ENCODE measurements around the gene FANCC.
"Not testable (repeated sequence)": the region's sequence is repeated elsewhere in the genome, so short reads cannot be mapped to it uniquely, and the experiment has no call there.

The FANCC gene

DNA sequence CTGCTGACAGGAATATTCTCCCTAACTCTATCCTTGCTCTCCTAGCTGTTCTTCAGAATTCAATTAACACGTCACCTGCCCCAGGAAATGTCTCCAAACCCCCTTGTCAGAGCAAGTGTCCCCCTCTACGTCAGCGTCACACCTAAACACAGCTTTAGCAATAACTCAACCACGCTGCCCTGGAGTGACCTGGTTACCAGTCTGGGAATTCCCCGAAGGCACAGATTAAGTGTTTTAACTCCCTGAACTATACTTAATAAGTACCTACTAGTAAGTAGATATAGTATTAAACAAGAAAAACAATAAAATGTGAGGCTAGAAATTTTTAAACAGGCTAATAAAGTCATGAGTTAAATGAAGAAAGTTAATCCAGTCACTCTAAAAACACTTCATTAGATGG, 78.4 kb downstream of the FANCC start:
- DNase-seq (ENCODE audit: low read depth in 2 of 3, low spot score in 2 of 3): no peak

DNA sequence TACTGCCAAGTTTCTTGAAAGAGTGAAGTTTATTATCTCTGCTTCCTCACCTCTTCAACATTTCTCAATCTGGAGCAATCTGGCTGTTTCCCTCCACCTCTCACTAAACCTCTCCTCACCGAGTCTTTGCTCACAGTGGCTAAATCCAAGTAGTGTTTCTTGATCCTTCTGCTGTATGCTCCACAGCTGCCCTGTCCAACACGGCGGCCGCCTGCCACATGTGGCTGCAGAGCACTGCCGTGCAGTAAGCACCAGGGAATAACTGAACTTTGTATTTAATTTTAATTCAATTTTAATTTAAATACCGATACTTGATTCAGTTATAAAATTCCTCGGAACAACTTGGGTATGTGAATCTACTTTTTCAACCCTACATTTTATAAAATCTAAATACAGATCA, 80.2 kb downstream of the FANCC start:
- DNase-seq (ENCODE audit: low read depth in 2 of 3, low spot score in 2 of 3): no peak

DNA sequence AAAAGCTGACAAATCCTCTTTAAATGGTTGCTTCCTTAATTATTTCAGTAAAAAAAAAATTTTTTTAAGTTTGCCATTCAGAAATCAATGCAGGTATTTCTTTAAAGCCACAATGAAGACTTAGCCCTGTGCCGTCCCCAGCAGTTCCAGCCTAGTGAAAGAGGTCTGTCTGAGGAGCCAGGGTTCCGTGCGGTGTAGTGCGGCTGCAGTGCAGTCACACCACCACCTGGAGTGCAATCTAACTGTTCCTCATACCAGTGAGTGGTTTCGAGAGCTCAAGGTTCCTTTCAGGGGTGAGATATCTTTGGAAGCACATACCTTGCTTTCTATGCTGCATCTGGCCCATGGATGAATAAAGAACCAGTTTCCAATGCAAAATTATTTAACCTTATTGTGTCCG, 87.5 kb downstream of the FANCC start:
- no peak for DNase-seq (ENCODE audit: low read depth in 2 of 3, low spot score in 2 of 3)

DNA sequence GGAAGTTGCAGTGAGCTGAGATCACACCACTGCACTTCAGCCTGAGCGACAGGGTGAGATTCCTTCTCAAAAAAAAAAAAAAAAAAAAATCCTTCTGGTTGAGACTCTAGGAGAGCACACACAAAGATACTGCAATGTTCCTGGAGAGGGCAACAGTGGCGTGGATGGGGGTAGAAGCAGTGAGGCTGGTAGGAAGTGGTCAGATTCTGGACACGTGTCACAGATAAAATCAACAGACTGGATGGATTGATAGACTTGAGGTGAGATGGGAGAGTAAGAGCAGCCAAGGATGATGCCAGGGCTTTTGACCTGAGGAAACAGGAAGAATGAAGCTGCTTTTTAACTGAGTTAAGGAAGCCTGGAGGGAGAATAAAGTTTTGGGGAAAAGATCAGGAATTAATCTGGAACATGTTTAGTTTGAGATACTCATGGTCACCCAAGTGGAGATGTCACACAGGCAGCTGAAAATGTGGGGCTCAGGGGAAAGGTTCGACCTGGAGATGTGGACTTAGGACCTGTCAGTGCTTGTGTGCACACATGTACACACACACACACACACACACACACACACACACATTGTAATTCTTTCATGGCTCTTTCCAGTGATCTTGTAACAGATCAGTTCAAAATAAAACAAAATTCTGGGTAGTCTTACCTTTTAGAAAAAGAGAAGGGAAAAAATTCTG, 88.1 kb downstream of the FANCC start:
- DNase-seq (ENCODE audit: low read depth in 2 of 3, low spot score in 2 of 3): no peak

DNA sequence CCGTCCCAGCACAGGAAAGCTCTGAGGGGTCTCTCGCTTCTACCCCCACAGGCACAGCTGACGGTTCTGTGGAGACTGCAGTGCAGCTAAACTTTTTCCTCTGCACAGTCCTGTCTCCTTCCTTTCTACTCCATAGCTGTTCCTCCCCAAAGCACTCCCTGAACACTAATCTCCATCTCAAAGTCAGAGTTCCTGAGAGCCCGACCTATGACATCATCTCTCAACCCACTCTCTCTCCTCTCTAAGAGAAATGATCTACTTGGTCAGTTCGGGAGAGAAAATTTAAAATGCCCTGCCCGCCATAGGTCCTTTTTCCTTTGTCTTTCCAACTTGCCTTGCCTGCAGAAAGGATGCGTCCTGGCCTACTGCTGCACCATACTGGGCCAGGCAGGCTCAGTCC, 90.6 kb downstream of the FANCC start:
- no peak for DNase-seq (ENCODE audit: low read depth in 2 of 3, low spot score in 2 of 3)

DNA sequence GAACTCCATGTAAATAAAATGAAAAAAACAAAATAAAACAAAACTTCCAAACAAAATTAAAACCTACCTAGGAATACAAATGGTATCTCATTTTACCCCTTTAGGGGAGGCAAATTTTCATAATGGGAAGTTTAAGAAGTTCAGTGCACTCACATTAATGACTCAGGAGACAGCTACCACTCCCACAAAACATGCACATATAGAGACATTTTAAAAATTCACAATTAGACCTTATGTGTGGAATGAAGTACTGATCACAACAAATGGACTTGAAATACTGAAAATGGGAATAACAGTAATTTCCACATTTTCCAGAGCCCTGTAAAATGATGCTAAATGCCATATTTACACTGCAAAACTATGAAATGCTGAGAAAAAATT, 91.8 kb downstream of the FANCC start:
- no peak for DNase-seq (ENCODE audit: low read depth in 2 of 3, low spot score in 2 of 3)

DNA sequence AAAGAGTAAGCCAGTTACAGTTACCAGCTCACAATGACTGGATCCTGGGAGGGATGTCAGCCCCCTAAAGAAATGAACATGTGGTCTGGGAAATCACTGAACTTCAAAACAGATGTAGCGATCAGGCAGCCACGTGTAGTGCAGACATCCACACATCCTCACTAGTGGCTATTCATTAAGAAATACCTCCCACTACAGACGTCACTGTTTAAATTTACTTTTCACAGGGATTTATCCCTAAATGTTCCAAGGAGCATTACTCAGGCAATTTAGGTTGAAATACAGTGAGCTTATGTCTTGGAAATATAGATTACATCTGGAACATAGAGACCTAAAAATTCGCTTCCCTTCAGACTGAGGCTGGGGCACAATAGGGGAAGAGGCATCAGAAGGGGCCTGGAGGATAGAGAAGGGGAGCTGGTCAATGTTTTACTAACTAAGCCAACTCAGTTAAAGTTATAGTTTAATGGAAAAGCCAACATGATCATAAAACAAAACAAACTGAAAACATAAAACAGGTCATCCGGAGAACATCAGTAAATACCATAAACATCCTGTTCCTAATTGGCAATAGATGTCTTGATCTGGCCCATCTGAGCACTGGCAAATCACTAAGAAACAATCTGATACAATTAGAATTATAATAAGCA, 92.3 kb downstream of the FANCC start:
- no peak for DNase-seq (ENCODE audit: low read depth in 2 of 3, low spot score in 2 of 3)

DNA sequence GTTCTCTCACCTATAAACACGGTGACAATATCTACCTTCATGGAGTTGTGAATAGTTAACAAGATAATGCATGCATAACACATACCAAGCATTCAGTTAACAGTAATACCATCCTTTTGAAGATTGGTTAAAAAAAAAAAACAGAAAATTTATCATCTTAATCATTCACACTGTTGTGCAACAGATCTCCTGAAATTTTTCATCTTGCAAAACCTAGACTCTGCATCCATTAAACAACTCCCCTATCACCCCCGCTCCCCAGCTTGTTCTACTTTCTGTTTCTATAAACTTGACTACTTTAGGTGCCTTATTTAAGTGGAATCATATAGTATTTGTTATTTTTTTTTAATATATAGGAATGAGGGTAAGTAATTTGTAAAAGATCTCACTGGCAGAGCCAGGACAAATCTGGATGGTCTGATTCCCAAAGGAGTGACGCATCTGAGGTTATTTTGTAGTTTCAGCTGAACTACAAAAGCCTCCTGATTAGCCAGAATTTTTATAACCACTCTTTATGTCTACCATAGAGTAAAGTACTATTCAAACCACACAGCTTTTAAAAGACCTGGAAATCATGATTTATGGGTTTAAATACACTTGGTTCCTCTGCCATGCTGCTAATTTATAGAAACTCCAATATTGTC, 93.0 kb downstream of the FANCC start:
- DNase-seq (ENCODE audit: low read depth in 2 of 3, low spot score in 2 of 3): no peak

DNA sequence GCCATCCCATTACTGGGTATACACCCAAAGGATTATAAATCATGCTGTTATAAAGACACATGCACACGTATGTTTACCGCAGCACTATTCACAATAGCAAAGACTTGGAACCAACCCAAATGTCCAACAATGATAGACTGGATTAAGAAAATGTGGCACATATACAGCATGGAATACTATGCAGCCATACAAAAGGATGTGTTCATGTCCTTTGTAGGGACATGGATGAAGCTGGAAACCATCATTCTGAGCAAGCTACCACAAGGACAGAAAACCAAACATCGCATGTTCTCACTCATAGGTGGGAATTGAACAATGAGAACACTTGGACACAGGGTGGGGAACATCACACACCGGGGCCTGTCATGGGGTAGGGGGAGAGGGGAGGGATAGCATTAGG, 97.2 kb downstream of the FANCC start:
- not testable (repeated sequence) for DNase-seq (ENCODE audit: low read depth in 2 of 3, low spot score in 2 of 3)

DNA sequence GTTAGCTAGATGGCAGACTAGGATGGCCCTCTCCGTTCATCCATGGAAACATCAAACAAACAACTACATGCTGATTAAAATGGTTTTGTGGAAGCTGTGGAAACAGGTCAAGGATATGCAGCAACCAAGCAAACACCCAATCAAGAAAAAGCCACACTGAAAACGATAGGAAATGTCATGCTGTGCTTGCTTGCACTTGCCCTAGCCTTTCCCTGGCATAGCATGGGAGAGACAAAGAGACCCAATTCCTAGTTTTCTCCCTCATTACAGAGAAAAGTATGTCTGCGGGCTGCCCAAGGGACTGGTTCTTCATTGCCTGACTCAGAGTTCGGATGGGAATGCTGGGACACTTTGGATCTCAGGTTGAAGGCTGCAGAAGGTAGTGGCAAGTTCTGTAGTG, 98.7 kb downstream of the FANCC start:
- DNase-seq (ENCODE audit: low read depth in 2 of 3, low spot score in 2 of 3): no peak

DNA sequence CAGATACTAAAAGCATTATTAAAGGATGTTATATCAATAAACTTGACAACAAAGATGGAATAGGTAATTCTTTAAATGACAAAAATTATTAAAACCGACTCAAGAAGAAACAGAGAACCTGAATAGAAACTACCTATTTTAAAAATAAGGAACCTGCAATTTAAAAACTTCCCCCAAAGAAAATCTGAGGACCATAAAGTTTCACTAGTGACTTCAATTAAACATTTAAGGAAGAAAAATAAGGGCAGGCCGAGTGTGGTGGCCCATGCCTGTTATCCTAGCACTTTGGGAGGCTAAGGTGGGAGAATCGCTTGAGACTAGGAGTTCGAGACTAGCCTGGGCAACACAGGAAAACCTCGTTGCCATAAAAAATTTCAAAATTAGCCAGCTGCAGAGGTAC, 99.6 kb downstream of the FANCC start:
- DNase-seq (ENCODE audit: low read depth in 2 of 3, low spot score in 2 of 3): no peak

DNA sequence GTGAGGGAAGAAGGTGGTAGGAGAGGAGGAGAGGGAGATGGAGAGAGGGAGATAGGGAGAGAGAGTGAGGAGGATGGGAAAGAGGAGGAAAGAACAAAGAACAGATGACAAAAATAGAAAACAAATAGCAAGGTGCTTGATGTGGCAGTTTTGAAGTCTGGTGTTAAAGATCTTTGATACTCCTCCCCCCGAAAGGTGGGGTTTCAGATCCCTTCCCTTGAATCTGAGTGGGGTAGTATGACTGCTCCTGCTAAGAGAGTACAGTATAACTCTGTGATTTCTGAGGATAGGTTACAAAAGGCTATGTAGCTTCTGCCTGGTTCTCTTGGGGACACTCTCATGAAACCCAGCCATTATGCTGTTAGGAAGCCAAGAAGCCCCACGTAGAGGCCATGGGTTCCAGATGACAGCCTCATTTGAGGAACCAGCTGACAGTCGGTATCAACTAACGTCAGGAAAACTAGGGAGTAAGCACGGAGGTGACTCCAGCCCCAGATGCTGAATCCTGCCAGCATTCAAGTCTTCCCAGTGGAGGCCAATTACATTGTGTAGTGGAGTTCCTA, 102.1 kb downstream of the FANCC start:
- no peak for DNase-seq (ENCODE audit: low read depth in 2 of 3, low spot score in 2 of 3)

DNA sequence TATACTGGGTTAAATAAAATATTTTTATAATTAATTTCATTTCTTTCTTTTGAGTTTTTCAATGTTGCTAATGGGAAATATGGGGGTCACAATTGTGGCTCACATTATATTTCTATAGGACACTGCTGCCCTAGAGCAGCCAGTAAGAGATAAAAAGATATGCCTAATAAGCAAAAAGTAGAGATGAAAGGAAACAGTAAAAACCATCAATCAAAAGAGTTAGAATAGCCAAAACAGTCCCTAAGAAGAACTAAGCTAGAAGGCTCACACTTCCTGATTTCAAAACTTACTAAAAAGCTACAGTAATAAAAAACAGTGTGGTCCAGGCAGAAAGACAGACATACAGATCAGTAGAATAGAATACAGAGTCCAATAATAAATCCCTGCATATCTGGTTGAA, 104.4 kb downstream of the FANCC start:
- no peak for DNase-seq (ENCODE audit: low read depth in 2 of 3, low spot score in 2 of 3)

DNA sequence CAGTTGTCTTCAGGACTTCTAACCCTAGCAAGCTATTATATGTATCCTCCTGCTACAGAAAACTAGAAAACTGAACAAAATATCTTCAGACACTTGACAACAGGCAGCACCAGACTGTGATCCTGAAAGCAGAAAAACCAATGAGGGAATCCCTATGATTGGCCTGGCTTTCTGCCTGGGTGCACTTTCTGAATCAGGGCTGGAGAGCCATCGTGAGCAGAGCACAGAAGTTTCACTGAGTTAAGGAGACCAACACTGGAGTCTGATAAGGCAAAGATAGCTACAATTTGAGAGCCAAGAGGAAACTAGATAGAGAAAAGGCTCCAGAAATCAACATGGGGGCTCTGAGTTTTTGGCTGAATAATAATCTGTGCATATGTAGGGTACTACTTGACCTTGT, 106.5 kb downstream of the FANCC start:
- no peak for DNase-seq (ENCODE audit: low read depth in 2 of 3, low spot score in 2 of 3)

DNA sequence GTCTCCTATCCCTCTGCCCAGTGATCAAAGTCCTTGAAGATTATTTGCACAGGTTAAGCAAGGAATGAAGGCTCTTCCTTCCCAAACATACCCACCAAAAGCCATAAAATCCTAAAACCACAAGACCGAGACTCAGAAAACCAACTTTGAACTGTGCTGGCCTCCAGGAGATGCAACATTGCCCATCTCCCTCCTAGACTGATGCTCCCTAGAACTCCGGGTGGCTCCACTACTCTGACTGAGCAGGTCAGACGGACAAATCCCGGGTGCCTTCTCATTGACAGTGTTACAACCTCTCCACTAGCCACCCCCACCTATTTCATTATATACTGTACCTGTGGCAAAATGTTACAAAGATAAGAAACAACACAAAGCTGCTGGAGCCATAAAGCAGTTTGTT, 110.1 kb downstream of the FANCC start:
- DNase-seq (ENCODE audit: low read depth in 2 of 3, low spot score in 2 of 3): no peak

DNA sequence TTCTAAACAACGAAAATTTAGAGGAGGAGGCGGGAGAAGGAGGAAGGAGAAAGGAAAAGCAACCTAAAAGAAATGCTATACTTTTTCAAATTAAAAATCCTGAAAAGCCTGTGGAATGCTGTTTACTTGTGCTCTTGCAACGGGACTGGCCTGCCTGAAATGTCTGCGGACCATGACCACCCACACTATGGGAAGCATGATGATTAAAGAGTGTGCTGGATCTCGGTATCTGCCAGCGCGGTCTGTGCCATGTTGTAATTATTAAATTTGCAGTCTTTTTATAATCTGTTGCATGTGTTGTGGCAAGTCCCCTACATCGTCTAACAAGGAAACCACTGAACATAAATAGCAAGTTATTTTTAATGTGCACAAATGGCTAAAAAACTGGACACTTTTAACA, 111.4 kb downstream of the FANCC start:
- no peak for DNase-seq (ENCODE audit: low read depth in 2 of 3, low spot score in 2 of 3)

DNA sequence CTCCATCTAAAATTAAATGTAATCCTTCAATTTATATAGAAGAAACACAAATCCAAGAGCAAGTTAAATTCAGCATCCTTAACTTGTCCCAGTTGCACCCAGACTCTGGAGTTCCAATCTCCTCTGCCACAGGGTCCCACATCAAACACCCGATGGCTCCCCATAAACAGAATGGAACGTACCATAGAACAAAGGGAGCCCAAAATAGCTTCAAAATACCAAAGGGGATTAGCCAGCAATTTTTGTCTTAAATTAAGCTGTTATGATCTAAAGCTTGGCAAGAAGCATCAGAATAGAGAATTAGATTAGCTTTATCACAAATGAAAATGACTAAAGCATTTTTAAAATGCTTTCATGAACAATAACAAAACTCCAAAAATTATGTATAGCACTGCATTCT, 112.8 kb downstream of the FANCC start:
- no peak for DNase-seq (ENCODE audit: low read depth in 2 of 3, low spot score in 2 of 3)

DNA sequence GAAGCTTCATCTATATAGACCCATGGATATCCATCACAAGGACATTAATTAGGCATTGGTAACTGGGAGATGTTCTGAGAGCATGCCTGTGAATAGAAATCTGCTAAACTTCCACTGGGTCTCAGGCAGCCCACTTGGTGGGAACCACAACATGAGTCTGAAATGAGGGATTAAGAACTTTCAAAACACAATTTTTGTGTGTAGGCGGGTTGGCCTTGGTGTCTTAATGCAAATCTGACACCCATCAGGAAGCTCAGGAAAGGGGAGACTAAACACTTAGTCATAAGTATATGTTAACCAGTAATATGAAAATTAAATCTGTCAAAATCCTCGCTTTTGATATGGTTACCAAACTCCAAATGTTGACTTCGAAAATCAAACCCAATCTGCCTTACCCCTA, 113.2 kb downstream of the FANCC start:
- no peak for DNase-seq (ENCODE audit: low read depth in 2 of 3, low spot score in 2 of 3)

DNA sequence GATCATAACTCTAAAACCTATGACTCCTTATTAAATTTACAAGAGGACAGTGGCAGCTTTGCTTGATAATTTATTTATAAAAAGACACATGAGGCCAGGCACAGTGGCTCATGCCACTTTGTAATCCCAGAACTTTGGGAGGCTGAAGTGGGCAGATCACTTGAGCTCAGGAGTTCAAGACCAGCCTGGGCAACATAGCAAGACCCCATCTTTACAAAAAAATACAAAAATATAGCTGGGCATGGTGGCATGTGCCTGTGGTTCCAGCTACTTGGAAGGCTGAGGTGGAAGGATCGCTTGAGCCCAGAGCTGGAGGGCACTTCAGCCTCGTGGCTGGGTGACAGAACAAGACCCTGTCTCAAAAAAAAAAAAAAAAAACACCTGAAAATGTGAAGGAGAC, 114.5 kb downstream of the FANCC start:
- DNase-seq (ENCODE audit: low read depth in 2 of 3, low spot score in 2 of 3): not testable (repeated sequence)

DNA sequence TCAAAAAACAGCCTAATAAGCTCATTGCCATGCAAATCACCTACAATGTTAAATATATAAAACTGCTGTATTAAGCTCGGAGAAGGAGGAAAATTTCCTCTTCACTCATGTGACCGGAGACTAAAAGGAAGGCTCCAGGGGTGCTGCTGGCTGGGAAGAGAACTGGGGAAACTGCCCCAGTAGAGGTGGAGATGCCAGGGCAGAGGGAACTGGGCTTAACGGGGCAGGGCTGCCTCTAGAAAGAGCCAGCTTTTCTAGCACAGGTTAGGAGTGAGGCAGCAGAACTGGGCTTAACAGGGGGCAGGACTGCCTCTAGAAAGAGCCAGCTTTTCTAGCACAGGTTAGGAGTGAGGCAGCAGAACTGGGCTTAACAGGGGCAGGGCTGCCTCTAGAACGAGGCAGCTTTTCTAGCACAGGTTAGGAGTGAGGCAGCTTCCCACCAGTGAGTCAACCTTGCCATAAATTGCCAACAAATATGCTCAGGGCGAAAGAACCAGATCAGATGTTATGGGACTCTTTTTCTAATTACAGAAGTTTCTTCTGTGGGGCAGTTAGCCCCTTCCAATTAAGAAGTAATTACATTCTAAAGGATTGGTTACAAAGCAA, 115.3 kb downstream of the FANCC start:
- no peak for DNase-seq (ENCODE audit: low read depth in 2 of 3, low spot score in 2 of 3)

DNA sequence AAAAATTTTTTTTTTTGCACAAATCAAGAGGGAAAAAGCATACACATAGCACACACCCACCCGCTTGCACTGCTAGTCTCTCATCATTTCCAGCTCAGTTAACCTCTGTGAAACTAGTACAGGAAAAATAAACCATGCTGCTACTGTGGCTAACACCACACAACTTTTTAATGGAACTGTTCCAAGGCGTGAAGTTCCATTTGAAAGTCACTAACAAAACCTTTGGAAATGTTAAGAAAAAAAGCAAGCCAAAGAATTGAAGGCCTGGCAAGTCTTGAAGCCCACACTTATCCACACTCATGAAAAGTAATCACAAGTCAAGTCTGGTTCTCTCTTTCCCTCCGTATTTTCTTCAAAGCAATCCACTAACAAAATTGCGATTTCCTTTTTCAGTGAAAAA, 116.3 kb downstream of the FANCC start:
- no peak for DNase-seq (ENCODE audit: low read depth in 2 of 3, low spot score in 2 of 3)

DNA sequence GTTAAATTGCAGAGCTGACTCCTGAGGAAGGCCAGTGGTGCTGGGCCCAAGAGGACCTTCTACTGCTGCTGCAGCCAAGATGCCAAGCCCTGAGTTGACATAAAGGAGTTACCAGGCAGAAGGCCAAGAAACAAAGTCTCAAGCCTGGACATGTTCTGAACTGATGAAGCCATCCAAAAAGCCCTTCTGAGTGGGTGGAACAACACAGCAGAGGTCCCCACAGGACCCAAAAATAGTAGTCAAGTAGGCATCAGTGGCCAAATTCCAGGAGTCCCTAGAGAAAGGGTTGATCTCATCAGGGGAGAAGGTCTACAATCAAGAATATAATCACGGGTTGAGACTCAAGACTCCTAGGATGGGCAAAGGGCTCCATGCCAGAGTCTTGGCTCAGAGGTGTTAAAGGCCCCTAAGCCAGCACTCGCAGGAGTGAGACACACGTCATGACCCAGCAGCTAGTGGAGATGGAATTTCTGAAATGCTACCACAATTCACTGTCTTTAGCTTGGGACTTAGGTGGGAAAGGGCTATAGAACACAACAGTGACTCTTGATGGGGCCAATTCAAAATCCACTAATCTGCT, 119.7 kb downstream of the FANCC start:
- DNase-seq (ENCODE audit: low read depth in 2 of 3, low spot score in 2 of 3): no peak
